Activated T-helper 1 cell treated with anti-CD3 and anti-CD28 coated beads, Interleukin-12 subunit alpha, Interleukin-12 subunit beta, Interleukin-2, Interleukin-4 antibody, amounts not matched to agents 30 ng/mL and 10 ng/mL and 1 ng/mL, durations not matched to agents 14 hours and 24 hours and 36 hours (primary cell): ENCODE measurements around the gene IKZF1. TPM values are rescaled to one million over a fixed set of nuclear protein-coding genes. Genes with fewer than 3 reads are reported as not detected.

Source experiments
- total RNA-seq: library from RNA; stranded (reverse); gene quantifications from 2 replicates; pipeline ENCODE4 v1.2.3, GENCODE V29; 2022

Gene IKZF1
- total RNA-seq, 1 donor from 2014 or later: 324 TPM

Other genes with a start within 250 kb of the IKZF1 start
- gene ZPBP, start 211.5 kb upstream of the IKZF1 start, total RNA-seq: not detected in 2 replicates
- gene FIGNL1, start 145.6 kb downstream of the IKZF1 start, total RNA-seq: 41.6 and 45.4 TPM in 2 replicates